OCI-LY3 (cell line): ENCODE results near the gene TCF4.

ENCODE experiments used
- H2AFZ ChIP-seq: fragments of 200-600, 300-600 bp; shearing (Covaris generic); 2 replicates; pipeline ENCODE4 v1.6.0; 2014; ENCODE audit warnings: antibody characterized with exemption, low read depth, low read length
- H3K27ac ChIP-seq: fragments of 200-600, 300-600 bp; sonication (generic); 2 replicates; pipeline ENCODE4 v1.5.1; 2014; ENCODE audit warnings: mild to moderate bottlenecking, low read length, moderate library complexity, mixed read lengths
- H3K27me3 ChIP-seq: fragments of 200-600, 300-600 bp; sonication (generic); 2 replicates; pipeline ENCODE4 v1.6.1; 2014; ENCODE audit warnings: low read depth, low read length, mixed read lengths
- H3K36me3 ChIP-seq: fragments of 200-600, 300-600 bp; sonication (generic); replicated peaks from 2 replicates; pipeline ENCODE3; 2014; ENCODE audit warnings: low read depth, low read length, mixed read lengths
- H3K4me1 ChIP-seq: fragments of 300-600, 200-600 bp; sonication (generic); 2 replicates; pipeline ENCODE4 v1.6.1; 2014; ENCODE audit warnings: low read length, mixed read lengths
- H3K4me2 ChIP-seq: fragments of 200-600, 300-600 bp; sonication (generic); 2 replicates; pipeline ENCODE4 v1.6.1; 2014; ENCODE audit warnings: low read length, mixed read lengths
- H3K4me3 ChIP-seq: fragments of 300-600, 200-600 bp; sonication (generic); 2 replicates; pipeline ENCODE4 v1.5.1; 2014; ENCODE audit warnings: antibody characterized with exemption, mild to moderate bottlenecking, low read length, moderate library complexity
- H3K79me2 ChIP-seq: fragments of 300-600, 200-600 bp; shearing (Covaris generic); 2 replicates; pipeline ENCODE4 v1.6.1; 2014; ENCODE audit warnings: mild to moderate bottlenecking, low read length, mixed read lengths
- H3K9ac ChIP-seq: fragments of 300-600, 200-600 bp; shearing (Covaris generic); 2 replicates; pipeline ENCODE4 v1.6.0; 2014; ENCODE audit warnings: mild to moderate bottlenecking, low read length, moderate library complexity
- H3K9me3 ChIP-seq: fragments of 200-600, 300-600 bp; shearing (Covaris generic); 2 replicates; pipeline ENCODE4 v1.6.1; 2014; ENCODE audit warnings: low read length, mixed read lengths; ENCODE audit not compliant: insufficient read depth
- H4K20me1 ChIP-seq: fragments of 200-600, 300-600 bp; sonication (generic); 2 replicates; pipeline ENCODE4 v1.6.1; 2016; ENCODE audit warnings: low read length, mixed read lengths; ENCODE audit not compliant: insufficient read depth
- CTCF ChIP-seq: fragments of 200-600, 300-600 bp; sonication (generic); IDR thresholded peaks from 2 replicates; pipeline ENCODE4 v1.5.1; 2014; ENCODE audit warnings: antibody characterized with exemption, low read length, low read depth
- EZH2phosphoT487 ChIP-seq: fragments of 200-600 bp; shearing (Covaris generic); IDR thresholded peaks from 2 replicates; pipeline ENCODE4 v1.6.1; 2018; ENCODE audit warnings: antibody characterized with exemption, mixed run types, low read depth

TCF4 gene

GRCh38 chr18:55407774-55408535 lies 180.0 kb downstream of the TCF4 start:
- H3K9ac ChIP-seq = no peak overlapping the region
- H3K4me2 ChIP-seq = 0 out of 2 replicates have a peak overlapping the region, but pooled peaks have one; percentile 1
- H3K27me3 ChIP-seq = no peaks in the 10 kb centered on the region
- no peak for TF ChIP-seq EZH2phosphoT487
- no peak for TF ChIP-seq CTCF
- H3K4me1 ChIP-seq = peaks cover 85% of the 10 kb centered on the region
- peaks cover 100% of the 10 kb centered on the region for H4K20me1 ChIP-seq
- no peak overlapping the region for H2AFZ ChIP-seq
- peak overlapping the region; percentile 27 for H3K27ac ChIP-seq
- peaks cover 37% of the 10 kb centered on the region for H3K36me3 ChIP-seq
- H3K79me2 ChIP-seq = peaks cover 100% of the 10 kb centered on the region
- H3K4me3 ChIP-seq = no peak overlapping the region
- H3K9me3 ChIP-seq = no peaks in the 10 kb centered on the region

GRCh38 chr18:55407191-55407590 lies 180.8 kb downstream of the TCF4 start:
- Histone ChIP-seq H3K9me3 (no peaks in the 10 kb centered on the region), H3K4me2 (peak overlapping the region; percentile 76; the same call in 1 of the 2 replicates), H3K27ac (no peak overlapping the region), H3K36me3 (peaks cover 35% of the 10 kb centered on the region), H3K27me3 (no peaks in the 10 kb centered on the region), H3K79me2 (peaks cover 100% of the 10 kb centered on the region), H3K4me1 (peaks cover 92% of the 10 kb centered on the region), H3K9ac (no peak overlapping the region), H2AFZ (no peak overlapping the region), H3K4me3 (no peak overlapping the region), H4K20me1 (peaks cover 100% of the 10 kb centered on the region)
- no peak for TF ChIP-seq EZH2phosphoT487
- no peak for TF ChIP-seq CTCF

- Histone ChIP-seq H3K36me3 (peaks cover 38% of the 10 kb centered on the region), H4K20me1 (peaks cover 100% of the 10 kb centered on the region), H3K79me2 (peaks cover 100% of the 10 kb centered on the region), H3K4me2 (peak overlapping the region; percentile 76), H3K27ac (peak overlapping the region; percentile 59), H3K4me1 (peaks cover 99% of the 10 kb centered on the region), H3K9ac (peak overlapping the region; percentile 5; the same call in 1 of the 2 replicates), H3K9me3 (no peaks in the 10 kb centered on the region), H3K27me3 (no peaks in the 10 kb centered on the region), H2AFZ (no peak overlapping the region), H3K4me3 (peak overlapping the region; percentile 56)
- no peak for TF ChIP-seq CTCF
- TF ChIP-seq EZH2phosphoT487 = no peak
These were observed 181.5 kb downstream of the TCF4 start for GRCh38 chr18:55406451-55406991.

- H4K20me1 ChIP-seq = peaks cover 100% of the 10 kb centered on the region
- no peak for TF ChIP-seq CTCF
- TF ChIP-seq EZH2phosphoT487 = no peak
- H3K36me3 ChIP-seq = peaks cover 43% of the 10 kb centered on the region
- peak overlapping the region; percentile 51 for H3K9ac ChIP-seq
- H3K27me3 ChIP-seq = no peaks in the 10 kb centered on the region
- H3K4me3 ChIP-seq = peak overlapping the region; percentile 56
- peak overlapping the region; percentile 76 for H3K4me2 ChIP-seq
- peaks cover 100% of the 10 kb centered on the region for H3K79me2 ChIP-seq
- peak overlapping the region; percentile 59 for H3K27ac ChIP-seq
- peaks cover 99% of the 10 kb centered on the region for H3K4me1 ChIP-seq
- no peak overlapping the region for H2AFZ ChIP-seq
- H3K9me3 ChIP-seq = no peaks in the 10 kb centered on the region
These were observed 182.0 kb downstream of the TCF4 start for GRCh38 chr18:55405893-55406406.
